SK-N-SH (cell line): ENCODE results near the gene TTC39B.

Experiments
- CHD2 ChIP-seq: fragments of 150-350 bp; IDR thresholded peaks from 2 replicates; pipeline ENCODE4 v1.6.1; 2018; ENCODE audit warnings: low read length; ENCODE audit not compliant: partially characterized antibody
- CTCF ChIP-seq: fragments of 200-600 bp; sonication (generic); IDR thresholded peaks from 2 replicates; pipeline ENCODE4 v1.6.1; 2017; ENCODE audit warnings: antibody characterized with exemption, mild to moderate bottlenecking, moderate library complexity
- RAD21 ChIP-seq: IDR thresholded peaks from 2 replicates; pipeline ENCODE4 v1.6.1; 2012; ENCODE audit warnings: mild to moderate bottlenecking, low read length
- YY1 ChIP-seq: IDR thresholded peaks from 2 replicates; pipeline ENCODE4 v1.4.0; 2012; ENCODE audit warnings: low read depth, mild to moderate bottlenecking
- TF ChIP-seq, protein P1 (sequence below): IDR thresholded peaks from 2 replicates; pipeline ENCODE4 v1.4.0; 2012; ENCODE audit warnings: low read depth, borderline replicate concordance

GRCh38 chr9:15271403-15271802, 35.6 kb downstream of the TTC39B start:
- TF ChIP-seq CHD2 (no peak), CTCF (no peak), RAD21 (no peak), YY1 (no peak)
- TF ChIP-seq, protein P1, sequence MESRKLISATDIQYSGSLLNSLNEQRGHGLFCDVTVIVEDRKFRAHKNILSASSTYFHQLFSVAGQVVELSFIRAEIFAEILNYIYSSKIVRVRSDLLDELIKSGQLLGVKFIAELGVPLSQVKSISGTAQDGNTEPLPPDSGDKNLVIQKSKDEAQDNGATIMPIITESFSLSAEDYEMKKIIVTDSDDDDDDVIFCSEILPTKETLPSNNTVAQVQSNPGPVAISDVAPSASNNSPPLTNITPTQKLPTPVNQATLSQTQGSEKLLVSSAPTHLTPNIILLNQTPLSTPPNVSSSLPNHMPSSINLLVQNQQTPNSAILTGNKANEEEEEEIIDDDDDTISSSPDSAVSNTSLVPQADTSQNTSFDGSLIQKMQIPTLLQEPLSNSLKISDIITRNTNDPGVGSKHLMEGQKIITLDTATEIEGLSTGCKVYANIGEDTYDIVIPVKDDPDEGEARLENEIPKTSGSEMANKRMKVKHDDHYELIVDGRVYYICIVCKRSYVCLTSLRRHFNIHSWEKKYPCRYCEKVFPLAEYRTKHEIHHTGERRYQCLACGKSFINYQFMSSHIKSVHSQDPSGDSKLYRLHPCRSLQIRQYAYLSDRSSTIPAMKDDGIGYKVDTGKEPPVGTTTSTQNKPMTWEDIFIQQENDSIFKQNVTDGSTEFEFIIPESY = no peak
